ENCODE results near the gene SEZ6L.

The SEZ6L gene

GRCh38 chr22:26235792-26236487 lies 66.7 kb downstream of the SEZ6L start:
- TF ChIP-seq, protein P1, sequence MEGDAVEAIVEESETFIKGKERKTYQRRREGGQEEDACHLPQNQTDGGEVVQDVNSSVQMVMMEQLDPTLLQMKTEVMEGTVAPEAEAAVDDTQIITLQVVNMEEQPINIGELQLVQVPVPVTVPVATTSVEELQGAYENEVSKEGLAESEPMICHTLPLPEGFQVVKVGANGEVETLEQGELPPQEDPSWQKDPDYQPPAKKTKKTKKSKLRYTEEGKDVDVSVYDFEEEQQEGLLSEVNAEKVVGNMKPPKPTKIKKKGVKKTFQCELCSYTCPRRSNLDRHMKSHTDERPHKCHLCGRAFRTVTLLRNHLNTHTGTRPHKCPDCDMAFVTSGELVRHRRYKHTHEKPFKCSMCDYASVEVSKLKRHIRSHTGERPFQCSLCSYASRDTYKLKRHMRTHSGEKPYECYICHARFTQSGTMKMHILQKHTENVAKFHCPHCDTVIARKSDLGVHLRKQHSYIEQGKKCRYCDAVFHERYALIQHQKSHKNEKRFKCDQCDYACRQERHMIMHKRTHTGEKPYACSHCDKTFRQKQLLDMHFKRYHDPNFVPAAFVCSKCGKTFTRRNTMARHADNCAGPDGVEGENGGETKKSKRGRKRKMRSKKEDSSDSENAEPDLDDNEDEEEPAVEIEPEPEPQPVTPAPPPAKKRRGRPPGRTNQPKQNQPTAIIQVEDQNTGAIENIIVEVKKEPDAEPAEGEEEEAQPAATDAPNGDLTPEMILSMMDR (IDR thresholded peaks at IDR 0.05; ENCODE audit: control insufficient read depth, extremely low read depth, insufficient read depth) = no peak
- no peak overlapping the region for H3K4me3 ChIP-seq (ENCODE audit: low read depth, low read length)

GRCh38 chr22:26236991-26237390 lies 67.7 kb downstream of the SEZ6L start:
- TF ChIP-seq, protein P1 (IDR thresholded peaks at IDR 0.05; ENCODE audit: control insufficient read depth, extremely low read depth, insufficient read depth) = no peak
- DNase-seq (ENCODE audit: low read depth) = no peak
- H3K4me3 ChIP-seq (ENCODE audit: low read depth, low read length) = no peak overlapping the region

More at GRCh38 chr22:26235792-26236487, 66.7 kb downstream of the SEZ6L start:
- DNase-seq (ENCODE audit: low read depth) = no peak

- no peak for DNase-seq (ENCODE audit: low read depth)
- H3K4me3 ChIP-seq (ENCODE audit: low read depth, low read length) = no peak overlapping the region
- TF ChIP-seq, protein P1 (IDR thresholded peaks at IDR 0.05; ENCODE audit: control insufficient read depth, extremely low read depth, insufficient read depth) = no peak
Measured at GRCh38 chr22:26238596-26238995, 69.3 kb downstream of the SEZ6L start.

- DNase-seq (ENCODE audit: low read depth) = no peak
- TF ChIP-seq, protein P1 (IDR thresholded peaks at IDR 0.05; ENCODE audit: control insufficient read depth, extremely low read depth, insufficient read depth) = no peak
- H3K4me3 ChIP-seq (ENCODE audit: low read depth, low read length) = no peak overlapping the region
Measured at GRCh38 chr22:26239581-26239980, 70.3 kb downstream of the SEZ6L start.

GRCh38 chr22:26241361-26241760 lies 72.1 kb downstream of the SEZ6L start:
- no peak overlapping the region for H3K4me3 ChIP-seq (ENCODE audit: low read depth, low read length)
- no peak for DNase-seq (ENCODE audit: low read depth)
- TF ChIP-seq, protein P1 (IDR thresholded peaks at IDR 0.05; ENCODE audit: control insufficient read depth, extremely low read depth, insufficient read depth) = no peak

DNA sequence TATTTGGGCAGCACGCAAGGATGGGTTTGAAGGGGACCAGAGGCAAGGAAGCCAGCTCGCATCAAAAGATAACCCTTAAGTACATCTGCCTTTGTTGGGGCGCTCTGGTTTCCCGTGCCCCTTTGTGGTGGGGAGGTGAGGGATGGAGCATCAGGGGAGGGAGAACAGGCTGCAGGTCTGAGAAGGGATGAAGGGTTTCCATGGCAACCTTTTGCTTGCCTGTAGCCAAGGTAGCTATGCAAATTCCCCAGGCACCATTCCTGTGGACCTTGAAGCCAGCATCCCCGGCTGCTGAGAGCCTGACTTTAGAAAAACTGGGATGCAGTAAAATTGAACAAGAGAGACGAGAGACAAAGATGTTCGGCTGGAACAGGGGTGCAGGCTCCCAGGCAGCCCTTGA lies 75.7 kb downstream of the SEZ6L start:
- DNase-seq (ENCODE audit: low read depth) = no peak
- no peak overlapping the region for H3K4me3 ChIP-seq (ENCODE audit: low read depth, low read length)
- TF ChIP-seq, protein P1 (IDR thresholded peaks at IDR 0.05; ENCODE audit: control insufficient read depth, extremely low read depth, insufficient read depth) = no peak

- no peak for DNase-seq (ENCODE audit: low read depth)
- TF ChIP-seq, protein P1 (IDR thresholded peaks at IDR 0.05; ENCODE audit: control insufficient read depth, extremely low read depth, insufficient read depth) = no peak
- H3K4me3 ChIP-seq (ENCODE audit: low read depth, low read length) = no peak overlapping the region
Measured at GRCh38 chr22:26246552-26246951, 77.3 kb downstream of the SEZ6L start.
